ENCODE data around the gene PIGC.

DNA sequence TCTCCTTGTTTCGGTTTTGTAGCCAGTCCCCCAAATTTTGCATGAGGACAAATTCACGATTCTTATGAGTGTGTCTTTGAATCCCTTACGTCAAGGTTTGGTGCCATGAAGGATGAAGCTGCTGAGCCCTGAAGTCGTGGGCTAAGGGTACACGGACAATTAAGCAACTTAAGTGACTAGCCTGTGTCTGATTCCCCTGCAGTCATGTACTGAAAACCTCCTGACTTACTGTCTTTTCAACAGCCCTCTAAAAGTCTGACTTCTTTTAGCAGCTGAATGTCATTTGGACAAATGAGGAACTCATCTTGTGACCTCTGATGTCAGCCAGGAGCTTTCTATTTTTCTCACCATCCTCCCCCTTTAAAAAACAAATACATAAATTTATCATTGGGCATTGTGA is 50.5 kb downstream of the PIGC start:
- TF ChIP-seq, protein P1, sequence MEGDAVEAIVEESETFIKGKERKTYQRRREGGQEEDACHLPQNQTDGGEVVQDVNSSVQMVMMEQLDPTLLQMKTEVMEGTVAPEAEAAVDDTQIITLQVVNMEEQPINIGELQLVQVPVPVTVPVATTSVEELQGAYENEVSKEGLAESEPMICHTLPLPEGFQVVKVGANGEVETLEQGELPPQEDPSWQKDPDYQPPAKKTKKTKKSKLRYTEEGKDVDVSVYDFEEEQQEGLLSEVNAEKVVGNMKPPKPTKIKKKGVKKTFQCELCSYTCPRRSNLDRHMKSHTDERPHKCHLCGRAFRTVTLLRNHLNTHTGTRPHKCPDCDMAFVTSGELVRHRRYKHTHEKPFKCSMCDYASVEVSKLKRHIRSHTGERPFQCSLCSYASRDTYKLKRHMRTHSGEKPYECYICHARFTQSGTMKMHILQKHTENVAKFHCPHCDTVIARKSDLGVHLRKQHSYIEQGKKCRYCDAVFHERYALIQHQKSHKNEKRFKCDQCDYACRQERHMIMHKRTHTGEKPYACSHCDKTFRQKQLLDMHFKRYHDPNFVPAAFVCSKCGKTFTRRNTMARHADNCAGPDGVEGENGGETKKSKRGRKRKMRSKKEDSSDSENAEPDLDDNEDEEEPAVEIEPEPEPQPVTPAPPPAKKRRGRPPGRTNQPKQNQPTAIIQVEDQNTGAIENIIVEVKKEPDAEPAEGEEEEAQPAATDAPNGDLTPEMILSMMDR (IDR thresholded peaks at IDR 0.05): no peak
- TF ChIP-seq POLR2AphosphoS5 (IDR thresholded peaks at IDR 0.05) (no peak), POLR2A (IDR thresholded peaks at IDR 0.05) (no peak)

Data from breast epithelium (tissue), 3 donors.